Right ventricle myocardium superior (tissue), 1 donor: Measurements from ENCODE around the gene PREX1. TPM values are rescaled to one million over a fixed set of nuclear protein-coding genes. Genes with fewer than 3 reads are reported as not detected.
A peak's percentile ranks its signal among the peaks of the same experiment; 100 is the strongest.

Experiments
- ATAC-seq: fragments of 200-7000 bp; cut with Tn5 transposase; one replicate; pipeline ENCODE4 v1.9.1; 2020; ENCODE audit warnings: mild to moderate bottlenecking; ENCODE audit not compliant: poor library complexity
- DNase-seq: peaks from one replicate; pipeline ENCODE4 v3.0.0-alpha.2; 2020
- intact Hi-C: fragments of 100-400 bp; cut with DNase I; formaldehyde crosslinking; loops from one replicate; pipeline ENCODE4 v1.11.2; 2022
- total RNA-seq: library from RNA; stranded (reverse); fragmentation: NEBNext Ultra II Directional; extraction: Animal tissue kit (Norgen Biotek cat#: 25700); gene quantifications from one replicate; pipeline ENCODE4 v1.2.1, GENCODE V29; 2021
- donor health status: DM: no; HTN: yes; CAD: no; lungs with severe emphysema.

Gene PREX1
- total RNA-seq, 1 donor from 2014 or later, result 10.3 TPM

- intact Hi-C loops, result no loop called here
- no peak for DNase-seq
- ATAC-seq, result no peak
These were observed 241.1 kb downstream of the PREX1 start for GRCh38 chr20:48586730-48587129.

GRCh38 chr20:48585061-48585870 lies 242.5 kb downstream of the PREX1 start:
- ATAC-seq (peak; percentile 50), DNase-seq (no peak)
- intact Hi-C loops, result no loop called here

- ATAC-seq, result no peak
- no peak for DNase-seq
- intact Hi-C loops, result no loop called here
These were observed 243.3 kb downstream of the PREX1 start for GRCh38 chr20:48584391-48585060.

GRCh38 chr20:48583801-48584200 lies 244.0 kb downstream of the PREX1 start:
- intact Hi-C loops, result no loop called here
- no peak for ATAC-seq
- DNase-seq, result no peak

GRCh38 chr20:48583171-48583570 lies 244.6 kb downstream of the PREX1 start:
- ATAC-seq, result no peak
- no peak for DNase-seq
- intact Hi-C loops, result no loop called here

GRCh38 chr20:48582673-48582985 lies 245.2 kb downstream of the PREX1 start:
- ATAC-seq (no peak), DNase-seq (no peak)
- intact Hi-C loops, result no loop called here

GRCh38 chr20:48581167-48581566 lies 246.6 kb downstream of the PREX1 start:
- DNase-seq, result no peak

GRCh38 chr20:48578397-48579098 lies 249.3 kb downstream of the PREX1 start:
- ATAC-seq (no peak), DNase-seq (no peak)
- intact Hi-C loops, result no loop called here

More at GRCh38 chr20:48581167-48581566, 246.6 kb downstream of the PREX1 start:
- no peak for ATAC-seq
- intact Hi-C loops, result no loop called here

GRCh38 chr20:48577557-48577956 lies 250.2 kb downstream of the PREX1 start:
- ATAC-seq (no peak), DNase-seq (no peak)
- intact Hi-C loops, result no loop called here

GRCh38 chr20:48574383-48574782 lies 253.4 kb downstream of the PREX1 start:
- ATAC-seq (no peak), DNase-seq (no peak)
- intact Hi-C loops, result no loop called here

Other genes with a start within 250 kb of the PREX1 start
- 36.8 TPM for gene ARFGEF2, start 93.7 kb upstream of the PREX1 start, total RNA-seq
- gene CSE1L, start 218.3 kb upstream of the PREX1 start, total RNA-seq, result 36.7 TPM